Measurements from ENCODE around the gene OXCT1. TPM values are rescaled to one million over a fixed set of nuclear protein-coding genes. Genes with fewer than 3 reads are reported as not detected.
A peak's percentile ranks its signal among the peaks of the same experiment; 100 is the strongest.

OXCT1 gene
- polyA plus RNA-seq, 2 of the 4 experiments (the other 2 are of a cell fraction): 2.6 to 3.0 TPM

DNA sequence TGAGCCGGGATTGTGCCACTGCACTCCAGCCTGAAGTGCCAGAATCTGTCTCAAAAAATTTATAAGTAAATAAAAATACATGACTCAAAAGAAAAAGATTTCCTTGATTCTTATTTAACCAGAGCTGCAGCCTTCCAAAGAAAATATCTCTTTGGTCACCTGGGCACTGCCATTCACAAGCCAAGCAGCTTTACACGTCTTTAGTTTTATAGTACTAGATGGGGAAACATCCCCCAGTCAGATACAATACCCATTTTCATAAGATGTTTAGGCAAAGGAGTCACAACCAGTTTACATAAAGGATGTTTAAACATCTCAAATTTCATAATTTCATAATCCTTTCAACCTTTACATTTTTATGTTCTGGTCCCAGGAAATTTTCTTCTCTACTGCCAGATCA lies 13.7 kb upstream of the OXCT1 start:
- Histone ChIP-seq H3K4me2 (0 out of 3 replicates have a peak overlapping the region, but pooled peaks have one; percentile 10), H3K9me3 (no peaks in the 10 kb centered on the region), H3K4me3 (no peak overlapping the region), H3K27ac (no peak overlapping the region), H3K4me1 (0 out of 3 replicates have a peak, but pooled peaks cover 4% of the 10 kb centered on the region)
- TF ChIP-seq, protein P1, sequence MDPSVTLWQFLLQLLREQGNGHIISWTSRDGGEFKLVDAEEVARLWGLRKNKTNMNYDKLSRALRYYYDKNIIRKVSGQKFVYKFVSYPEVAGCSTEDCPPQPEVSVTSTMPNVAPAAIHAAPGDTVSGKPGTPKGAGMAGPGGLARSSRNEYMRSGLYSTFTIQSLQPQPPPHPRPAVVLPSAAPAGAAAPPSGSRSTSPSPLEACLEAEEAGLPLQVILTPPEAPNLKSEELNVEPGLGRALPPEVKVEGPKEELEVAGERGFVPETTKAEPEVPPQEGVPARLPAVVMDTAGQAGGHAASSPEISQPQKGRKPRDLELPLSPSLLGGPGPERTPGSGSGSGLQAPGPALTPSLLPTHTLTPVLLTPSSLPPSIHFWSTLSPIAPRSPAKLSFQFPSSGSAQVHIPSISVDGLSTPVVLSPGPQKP (IDR thresholded peaks at IDR 0.05; ENCODE audit: low read depth, low read length): no peak
- TF ChIP-seq MYC (IDR thresholded peaks at IDR 0.05; ENCODE audit: borderline replicate concordance, low read length): no peak
- TF ChIP-seq CHD4 (IDR thresholded peaks at IDR 0.05; ENCODE audit: borderline replicate concordance): no peak
- no peak for TF ChIP-seq NFE2L2 (conservative IDR thresholded peaks at IDR 0.05; ENCODE audit: low read length)
- no peak for TF ChIP-seq RAD21 (conservative IDR thresholded peaks at IDR 0.05 in 1 of 2, IDR thresholded peaks at IDR 0.05 in 1 of 2)
- TF ChIP-seq FOSB (CRISPR knock-in tag; IDR thresholded peaks at IDR 0.05): no peak
- TF ChIP-seq, protein P2, sequence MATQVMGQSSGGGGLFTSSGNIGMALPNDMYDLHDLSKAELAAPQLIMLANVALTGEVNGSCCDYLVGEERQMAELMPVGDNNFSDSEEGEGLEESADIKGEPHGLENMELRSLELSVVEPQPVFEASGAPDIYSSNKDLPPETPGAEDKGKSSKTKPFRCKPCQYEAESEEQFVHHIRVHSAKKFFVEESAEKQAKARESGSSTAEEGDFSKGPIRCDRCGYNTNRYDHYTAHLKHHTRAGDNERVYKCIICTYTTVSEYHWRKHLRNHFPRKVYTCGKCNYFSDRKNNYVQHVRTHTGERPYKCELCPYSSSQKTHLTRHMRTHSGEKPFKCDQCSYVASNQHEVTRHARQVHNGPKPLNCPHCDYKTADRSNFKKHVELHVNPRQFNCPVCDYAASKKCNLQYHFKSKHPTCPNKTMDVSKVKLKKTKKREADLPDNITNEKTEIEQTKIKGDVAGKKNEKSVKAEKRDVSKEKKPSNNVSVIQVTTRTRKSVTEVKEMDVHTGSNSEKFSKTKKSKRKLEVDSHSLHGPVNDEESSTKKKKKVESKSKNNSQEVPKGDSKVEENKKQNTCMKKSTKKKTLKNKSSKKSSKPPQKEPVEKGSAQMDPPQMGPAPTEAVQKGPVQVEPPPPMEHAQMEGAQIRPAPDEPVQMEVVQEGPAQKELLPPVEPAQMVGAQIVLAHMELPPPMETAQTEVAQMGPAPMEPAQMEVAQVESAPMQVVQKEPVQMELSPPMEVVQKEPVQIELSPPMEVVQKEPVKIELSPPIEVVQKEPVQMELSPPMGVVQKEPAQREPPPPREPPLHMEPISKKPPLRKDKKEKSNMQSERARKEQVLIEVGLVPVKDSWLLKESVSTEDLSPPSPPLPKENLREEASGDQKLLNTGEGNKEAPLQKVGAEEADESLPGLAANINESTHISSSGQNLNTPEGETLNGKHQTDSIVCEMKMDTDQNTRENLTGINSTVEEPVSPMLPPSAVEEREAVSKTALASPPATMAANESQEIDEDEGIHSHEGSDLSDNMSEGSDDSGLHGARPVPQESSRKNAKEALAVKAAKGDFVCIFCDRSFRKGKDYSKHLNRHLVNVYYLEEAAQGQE (IDR thresholded peaks at IDR 0.05): no peak
- no peak for TF ChIP-seq KDM5A (IDR thresholded peaks at IDR 0.05)
- TF ChIP-seq SMC3 (IDR thresholded peaks at IDR 0.05): no peak
- TF ChIP-seq PHF8 (IDR thresholded peaks at IDR 0.05; ENCODE audit: borderline replicate concordance, low read depth): no peak
- TF ChIP-seq ESRRA (IDR thresholded peaks at IDR 0.05; ENCODE audit: borderline replicate concordance, low read length): no peak
- no peak for TF ChIP-seq FOSL2 (IDR thresholded peaks at IDR 0.05)
- TF ChIP-seq FOSL2 (CRISPR knock-in tag; IDR thresholded peaks at IDR 0.05): no peak
- no peak for TF ChIP-seq ZSCAN20 (CRISPR knock-in tag; IDR thresholded peaks at IDR 0.05)
- TF ChIP-seq, protein P3, sequence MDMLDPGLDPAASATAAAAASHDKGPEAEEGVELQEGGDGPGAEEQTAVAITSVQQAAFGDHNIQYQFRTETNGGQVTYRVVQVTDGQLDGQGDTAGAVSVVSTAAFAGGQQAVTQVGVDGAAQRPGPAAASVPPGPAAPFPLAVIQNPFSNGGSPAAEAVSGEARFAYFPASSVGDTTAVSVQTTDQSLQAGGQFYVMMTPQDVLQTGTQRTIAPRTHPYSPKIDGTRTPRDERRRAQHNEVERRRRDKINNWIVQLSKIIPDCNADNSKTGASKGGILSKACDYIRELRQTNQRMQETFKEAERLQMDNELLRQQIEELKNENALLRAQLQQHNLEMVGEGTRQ (IDR thresholded peaks at IDR 0.05): no peak
- TF ChIP-seq, protein P4, sequence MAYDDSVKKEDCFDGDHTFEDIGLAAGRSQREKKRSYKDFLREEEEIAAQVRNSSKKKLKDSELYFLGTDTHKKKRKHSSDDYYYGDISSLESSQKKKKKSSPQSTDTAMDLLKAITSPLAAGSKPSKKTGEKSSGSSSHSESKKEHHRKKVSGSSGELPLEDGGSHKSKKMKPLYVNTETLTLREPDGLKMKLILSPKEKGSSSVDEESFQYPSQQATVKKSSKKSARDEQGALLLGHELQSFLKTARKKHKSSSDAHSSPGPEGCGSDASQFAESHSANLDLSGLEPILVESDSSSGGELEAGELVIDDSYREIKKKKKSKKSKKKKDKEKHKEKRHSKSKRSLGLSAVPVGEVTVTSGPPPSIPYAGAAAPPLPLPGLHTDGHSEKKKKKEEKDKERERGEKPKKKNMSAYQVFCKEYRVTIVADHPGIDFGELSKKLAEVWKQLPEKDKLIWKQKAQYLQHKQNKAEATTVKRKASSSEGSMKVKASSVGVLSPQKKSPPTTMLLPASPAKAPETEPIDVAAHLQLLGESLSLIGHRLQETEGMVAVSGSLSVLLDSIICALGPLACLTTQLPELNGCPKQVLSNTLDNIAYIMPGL (CRISPR knock-in tag; IDR thresholded peaks at IDR 0.05; ENCODE audit: borderline replicate concordance): no peak
- TF ChIP-seq POLR2A (IDR thresholded peaks at IDR 0.05; ENCODE audit: low read length): no peak
- no peak for TF ChIP-seq CHD2 (IDR thresholded peaks at IDR 0.05; ENCODE audit: low read length, partially characterized antibody)
- TF ChIP-seq NR3C1 (IDR thresholded peaks at IDR 0.05): no peak
- no peak for TF ChIP-seq CBX2 (IDR thresholded peaks at IDR 0.05; ENCODE audit: borderline replicate concordance, low read depth)
- ATAC-seq: no peak
- no peak for FAIRE-seq
- ChIA-PET POLR2A (no interaction called here), CTCF (no interaction called here)
- DNase-seq (ENCODE audit: low read depth in 1 of 2, low spot score in 1 of 2): no peak
- 31% methylated on average over 2 of the region's 2 CpGs for WGBS (ENCODE audit: missing lambda C conversion rate)

DNA sequence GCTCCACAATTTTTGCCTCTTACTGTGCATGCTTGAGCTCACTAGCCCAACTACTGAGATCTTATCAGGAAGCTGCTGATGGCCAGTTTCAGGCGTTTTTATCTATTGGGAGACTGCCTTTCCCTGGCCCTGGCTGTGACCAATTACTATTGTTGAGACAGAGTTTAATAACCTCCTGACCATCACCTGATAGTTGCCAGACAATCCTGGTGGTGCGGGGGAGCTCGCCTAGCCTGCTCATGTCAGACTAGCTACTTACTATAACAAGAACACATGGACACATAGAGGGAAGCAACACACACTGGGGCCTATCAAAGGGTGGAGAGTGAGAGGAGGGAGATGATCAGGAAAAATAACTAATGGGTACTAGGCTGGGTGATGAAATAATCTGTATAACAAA lies 13.0 kb upstream of the OXCT1 start:
- 0 out of 3 replicates have a peak, but pooled peaks cover 4% of the 10 kb centered on the region for H3K4me1 ChIP-seq
- no peaks in the 10 kb centered on the region for H3K9me3 ChIP-seq
- H3K27ac ChIP-seq: no peak overlapping the region
- WGBS (ENCODE audit: missing lambda C conversion rate): 45% methylated on average over 3 of the region's 3 CpGs
- ATAC-seq: no peak
- FAIRE-seq: no peak
- TF ChIP-seq, protein P5, sequence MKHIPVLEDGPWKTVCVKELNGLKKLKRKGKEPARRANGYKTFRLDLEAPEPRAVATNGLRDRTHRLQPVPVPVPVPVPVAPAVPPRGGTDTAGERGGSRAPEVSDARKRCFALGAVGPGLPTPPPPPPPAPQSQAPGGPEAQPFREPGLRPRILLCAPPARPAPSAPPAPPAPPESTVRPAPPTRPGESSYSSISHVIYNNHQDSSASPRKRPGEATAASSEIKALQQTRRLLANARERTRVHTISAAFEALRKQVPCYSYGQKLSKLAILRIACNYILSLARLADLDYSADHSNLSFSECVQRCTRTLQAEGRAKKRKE (CRISPR knock-in tag; IDR thresholded peaks at IDR 0.05; ENCODE audit: low read depth): no peak
- TF ChIP-seq HDAC2 (IDR thresholded peaks at IDR 0.05) (no peak), RNF2 (IDR thresholded peaks at IDR 0.05; ENCODE audit: borderline replicate concordance, low read depth) (no peak), NR3C1 (IDR thresholded peaks at IDR 0.05) (no peak), RARB (CRISPR knock-in tag; IDR thresholded peaks at IDR 0.05) (no peak)
- TF ChIP-seq, protein P6, sequence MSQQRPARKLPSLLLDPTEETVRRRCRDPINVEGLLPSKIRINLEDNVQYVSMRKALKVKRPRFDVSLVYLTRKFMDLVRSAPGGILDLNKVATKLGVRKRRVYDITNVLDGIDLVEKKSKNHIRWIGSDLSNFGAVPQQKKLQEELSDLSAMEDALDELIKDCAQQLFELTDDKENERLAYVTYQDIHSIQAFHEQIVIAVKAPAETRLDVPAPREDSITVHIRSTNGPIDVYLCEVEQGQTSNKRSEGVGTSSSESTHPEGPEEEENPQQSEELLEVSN (IDR thresholded peaks at IDR 0.05; ENCODE audit: borderline replicate concordance, low read depth): no peak
- ChIA-PET CTCF (interaction anchor here (0.7 kb wide), 1 partner anchor 21 kb away, joined by 3 read pairs; no protein-coding TSS in a partner anchor), POLR2A (no interaction called here)
- H3K4me2 ChIP-seq: no peak overlapping the region
- DNase-seq (ENCODE audit: low read depth in 1 of 2, low spot score in 1 of 2): no peak
- no peak overlapping the region for H3K4me3 ChIP-seq
